IPS-15b (cell line): ENCODE measurements around the gene PRG3.

ENCODE experiments used
- H3K27me3 ChIP-seq: one replicate; pipeline ENCODE4 v1.6.1; 2013; ENCODE audit warnings: low read length; ENCODE audit not compliant: control insufficient read depth, insufficient read depth
- H3K36me3 ChIP-seq: one replicate; pipeline ENCODE4 v1.6.1; 2013; ENCODE audit warnings: low read length; ENCODE audit not compliant: control insufficient read depth, insufficient read depth
- H3K4me1 ChIP-seq: one replicate; pipeline ENCODE4 v1.6.1; 2013; ENCODE audit warnings: mild to moderate bottlenecking, low read length; ENCODE audit not compliant: control insufficient read depth, insufficient read depth
- H3K4me3 ChIP-seq: one replicate; pipeline ENCODE4 v1.5.1; 2013; ENCODE audit warnings: low read depth, low read length
- H3K9ac ChIP-seq: one replicate; pipeline ENCODE4 v1.6.1; 2013; ENCODE audit warnings: low read depth, mild to moderate bottlenecking, low read length
- H3K9me3 ChIP-seq: one replicate; pipeline ENCODE4 v1.6.1; 2013; ENCODE audit warnings: mild to moderate bottlenecking, low read length; ENCODE audit not compliant: control insufficient read depth, insufficient read depth

Gene PRG3

GRCh38 chr11:57377107-57377506, 3.8 kb downstream of the PRG3 start:
- Histone ChIP-seq H3K27me3 (peaks cover 15% of the 10 kb centered on the region), H3K9me3 (no peaks in the 10 kb centered on the region), H3K36me3 (no peaks in the 10 kb centered on the region), H3K4me3 (no peak overlapping the region), H3K9ac (no peak overlapping the region), H3K4me1 (no peaks in the 10 kb centered on the region)

- Histone ChIP-seq H3K4me1 (no peaks in the 10 kb centered on the region), H3K9ac (no peak overlapping the region), H3K27me3 (peaks cover 15% of the 10 kb centered on the region), H3K36me3 (no peaks in the 10 kb centered on the region), H3K4me3 (no peak overlapping the region), H3K9me3 (no peaks in the 10 kb centered on the region)
These were observed 4.6 kb downstream of the PRG3 start for GRCh38 chr11:57376095-57377090.

DNA sequence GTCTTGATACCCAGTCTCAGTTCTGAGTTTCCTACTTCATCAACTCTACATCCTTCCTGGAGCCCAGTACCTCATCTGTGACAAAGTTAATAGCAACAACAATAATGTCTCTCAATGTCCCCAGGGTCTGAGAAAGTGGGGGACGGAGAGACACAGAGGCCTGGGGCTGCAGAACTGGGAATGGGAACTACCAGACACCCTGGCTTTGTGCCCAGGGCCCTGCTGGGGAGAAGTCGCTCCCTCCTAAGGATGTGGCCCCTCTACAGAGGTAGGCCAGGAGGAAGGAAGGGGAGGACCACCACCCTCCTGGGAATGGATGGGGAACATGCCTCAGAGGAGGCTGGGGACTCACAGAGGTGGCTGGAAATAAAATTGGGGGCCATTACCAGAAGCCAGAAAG, 5.5 kb downstream of the PRG3 start:
- no peaks in the 10 kb centered on the region for H3K4me1 ChIP-seq
- H3K36me3 ChIP-seq = no peaks in the 10 kb centered on the region
- H3K9me3 ChIP-seq = no peaks in the 10 kb centered on the region
- peaks cover 12% of the 10 kb centered on the region for H3K27me3 ChIP-seq
- no peak overlapping the region for H3K4me3 ChIP-seq
- H3K9ac ChIP-seq = no peak overlapping the region

DNA sequence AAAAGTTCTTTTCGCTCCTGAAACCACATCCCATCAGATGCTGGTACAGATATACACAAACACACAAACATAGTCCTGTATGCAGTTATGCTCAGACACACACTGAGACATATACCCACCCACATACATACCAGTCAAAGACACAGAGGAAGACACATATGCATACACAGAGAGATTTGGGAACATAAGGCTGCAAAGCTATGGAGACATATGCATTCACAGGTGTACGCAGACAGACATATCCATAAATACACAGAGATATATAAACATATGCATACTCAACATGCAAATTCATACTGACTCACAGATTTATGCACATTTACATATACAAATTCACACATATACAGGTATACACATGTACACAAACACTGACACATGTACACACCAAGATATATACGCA, 6.0 kb downstream of the PRG3 start:
- Histone ChIP-seq H3K4me1 (no peaks in the 10 kb centered on the region), H3K4me3 (no peak overlapping the region), H3K9ac (no peak overlapping the region), H3K27me3 (peaks cover 12% of the 10 kb centered on the region), H3K9me3 (no peaks in the 10 kb centered on the region), H3K36me3 (no peaks in the 10 kb centered on the region)

- Histone ChIP-seq H3K4me1 (no peaks in the 10 kb centered on the region), H3K27me3 (peaks cover 12% of the 10 kb centered on the region), H3K9ac (no peak overlapping the region), H3K36me3 (no peaks in the 10 kb centered on the region), H3K4me3 (no peak overlapping the region), H3K9me3 (no peaks in the 10 kb centered on the region)
These were observed 7.8 kb downstream of the PRG3 start for GRCh38 chr11:57373146-57373545.

GRCh38 chr11:57370941-57371340, 10.0 kb downstream of the PRG3 start:
- no peaks in the 10 kb centered on the region for H3K27me3 ChIP-seq
- no peak overlapping the region for H3K4me3 ChIP-seq
- H3K36me3 ChIP-seq = no peaks in the 10 kb centered on the region
- H3K4me1 ChIP-seq = no peaks in the 10 kb centered on the region
- no peak overlapping the region for H3K9ac ChIP-seq
- no peaks in the 10 kb centered on the region for H3K9me3 ChIP-seq

DNA sequence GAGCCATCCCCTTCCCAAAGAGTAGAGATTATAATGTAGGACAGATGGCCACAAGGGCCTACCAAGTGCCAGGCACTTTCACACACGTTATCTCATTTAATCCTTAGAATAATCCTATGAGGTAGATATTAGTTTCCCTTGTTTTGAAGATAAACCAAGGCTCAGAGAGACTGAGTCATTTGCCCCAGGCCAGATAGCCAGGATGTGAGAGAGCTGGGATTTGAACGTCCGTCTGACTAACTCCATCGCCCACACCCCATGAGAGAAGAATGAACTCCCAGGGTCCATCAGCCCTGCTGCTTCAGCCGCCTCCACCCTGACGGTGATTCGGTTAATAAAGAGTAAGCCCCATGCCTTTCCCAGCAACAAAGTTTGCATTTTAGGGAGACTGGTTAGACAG, 10.7 kb downstream of the PRG3 start:
- Histone ChIP-seq H3K4me3 (no peak overlapping the region), H3K9ac (no peak overlapping the region), H3K9me3 (no peaks in the 10 kb centered on the region), H3K4me1 (peaks cover 6% of the 10 kb centered on the region), H3K36me3 (no peaks in the 10 kb centered on the region), H3K27me3 (no peaks in the 10 kb centered on the region)

DNA sequence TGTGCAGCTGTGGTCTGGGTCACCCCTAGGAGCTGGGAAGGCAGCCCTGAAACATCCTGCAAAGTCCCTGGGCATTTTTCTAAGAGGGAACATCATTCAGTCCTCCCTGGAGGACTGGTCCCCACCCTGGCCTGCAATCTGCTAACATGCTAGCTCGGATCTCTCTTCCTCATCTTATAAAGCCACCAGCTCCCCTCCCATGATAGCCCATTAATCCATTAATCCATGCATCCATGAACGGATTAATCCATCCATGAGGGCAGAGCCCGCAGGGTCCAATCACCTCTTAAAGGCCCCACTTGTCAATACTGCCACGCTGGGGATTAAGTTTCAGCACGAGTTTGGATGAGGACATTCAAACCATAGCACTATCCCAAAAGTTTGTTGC, 12.1 kb downstream of the PRG3 start:
- H3K9ac ChIP-seq = no peak overlapping the region
- H3K36me3 ChIP-seq = no peaks in the 10 kb centered on the region
- no peaks in the 10 kb centered on the region for H3K9me3 ChIP-seq
- peaks cover 14% of the 10 kb centered on the region for H3K4me1 ChIP-seq
- H3K27me3 ChIP-seq = peaks cover 3% of the 10 kb centered on the region
- no peak overlapping the region for H3K4me3 ChIP-seq

DNA sequence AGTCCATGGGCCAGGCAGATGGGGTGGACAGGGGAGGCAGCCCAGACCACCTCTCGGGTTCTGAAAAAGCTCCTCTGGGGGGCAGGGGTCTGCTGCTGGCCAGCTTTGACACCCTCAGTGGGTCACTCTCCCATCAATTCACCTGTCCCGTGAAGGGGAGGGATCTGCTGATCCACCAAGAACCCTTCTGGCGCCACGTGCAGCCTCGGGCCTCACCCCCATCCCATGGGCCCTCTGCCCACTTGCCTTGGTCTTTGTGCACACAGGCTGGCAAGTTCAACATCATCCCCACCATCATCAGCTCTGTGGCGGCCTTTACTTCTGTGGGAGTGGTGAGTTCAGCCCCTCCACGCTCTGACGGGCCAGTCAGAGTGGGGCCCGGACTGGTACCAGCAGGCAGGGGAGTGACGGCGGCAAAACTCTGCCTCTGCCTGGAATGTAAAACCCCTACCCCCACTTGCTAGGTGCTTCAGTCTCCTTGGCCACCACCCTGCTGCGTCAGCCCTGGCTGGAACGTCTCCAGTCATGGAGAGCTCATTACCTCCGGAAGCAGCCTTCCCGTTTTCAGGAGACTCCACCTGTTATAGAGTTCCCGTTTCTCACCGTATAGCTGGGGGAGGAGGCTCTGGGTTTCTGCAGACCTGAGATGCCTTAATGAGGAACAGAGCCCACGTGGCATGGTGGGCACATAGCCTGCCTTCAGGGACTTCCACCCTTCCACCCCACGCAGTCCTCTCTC, 12.7 kb downstream of the PRG3 start:
- Histone ChIP-seq H3K4me1 (peaks cover 14% of the 10 kb centered on the region), H3K9ac (no peak overlapping the region), H3K4me3 (no peak overlapping the region), H3K9me3 (no peaks in the 10 kb centered on the region), H3K36me3 (no peaks in the 10 kb centered on the region), H3K27me3 (peaks cover 3% of the 10 kb centered on the region)

DNA sequence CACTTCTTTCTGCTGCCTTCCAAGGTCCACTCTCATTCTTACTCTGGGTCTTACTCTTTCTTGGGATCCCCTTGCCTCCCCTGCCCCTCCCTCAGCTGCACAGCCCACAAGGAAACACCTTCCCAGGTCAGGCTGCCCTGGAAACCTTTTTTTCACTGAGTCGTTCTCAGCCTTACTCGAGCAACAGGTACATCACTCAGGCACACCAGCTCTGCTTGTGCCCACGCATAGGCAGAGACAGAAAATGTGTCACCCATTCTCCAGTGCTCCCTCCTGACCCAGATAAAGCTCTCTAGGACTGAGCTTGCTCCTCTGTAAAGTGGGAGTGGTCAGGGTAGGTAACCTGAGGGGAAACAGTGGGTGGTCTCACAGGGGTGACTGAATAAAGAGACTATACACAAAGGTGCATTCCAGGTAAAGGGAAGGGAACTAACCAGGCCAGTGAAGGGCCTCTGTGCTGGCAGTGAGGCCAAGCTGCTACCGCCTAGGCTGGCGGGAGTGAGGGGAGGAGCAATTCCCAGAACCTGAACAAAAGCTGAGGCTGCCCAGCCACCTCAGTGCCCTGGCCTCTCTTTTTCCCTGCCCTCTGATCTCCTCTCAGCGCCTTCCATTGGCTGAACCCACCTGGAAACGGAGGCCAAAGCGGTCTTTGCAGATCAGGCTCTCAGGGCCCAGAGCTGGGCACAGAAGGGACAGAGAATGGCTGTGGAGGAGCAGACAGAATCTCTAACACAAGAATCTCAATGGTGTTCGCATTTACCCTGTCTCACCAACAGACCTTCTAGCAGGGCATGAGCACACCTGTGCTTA, 15.9 kb downstream of the PRG3 start:
- H3K4me1 ChIP-seq = peaks cover 15% of the 10 kb centered on the region
- peaks cover 5% of the 10 kb centered on the region for H3K27me3 ChIP-seq
- no peaks in the 10 kb centered on the region for H3K9me3 ChIP-seq
- H3K9ac ChIP-seq = no peak overlapping the region
- H3K4me3 ChIP-seq = no peak overlapping the region
- H3K36me3 ChIP-seq = no peaks in the 10 kb centered on the region
